Endothelial cell of umbilical vein (primary cell): ENCODE results near the gene NAV2. TPM values are rescaled to one million over a fixed set of nuclear protein-coding genes. Genes with fewer than 3 reads are reported as not detected.

Source experiments
- BruUV-seq: library from RNA; stranded (reverse); fragments of 400-500 nt; replicated peaks from 2 replicates; lab custom pipeline; 2021; lab: Mats Ljungman, UMichigan
- CTCF ChIA-PET: fragments of 300-600, 350-600 bp; sonication (Branson Sonifier 250); formaldehyde crosslinking; loops from one replicate; lab custom pipeline; 2021; ENCODE audit warnings: antibody characterized with exemption, inconsistent platforms; lab: Charles Lee
- POLR2A ChIA-PET: fragments of 300-600, 350-600 bp; sonication (Branson Sonifier 250); formaldehyde crosslinking; loops from one replicate; lab custom pipeline; 2021; ENCODE audit warnings: antibody characterized with exemption, inconsistent platforms; lab: Charles Lee
- DNase-seq: peaks from one replicate; pipeline ENCODE4 v3.0.0-alpha.2; 2011; ENCODE audit warnings: low read depth, low spot score
- FAIRE-seq: peaks from 2 replicates; lab custom pipeline; 2011; peaks lifted over from hg19 to GRCh38; lab: Jason Lieb, UNC
- H2AFZ ChIP-seq: 2 replicates; pipeline ENCODE4 v1.6.0; 2012; ENCODE audit warnings: low read depth, low read length, control low read depth, inconsistent platforms
- H3K27ac ChIP-seq: 2 replicates; pipeline ENCODE4 v1.5.1; 2011; ENCODE audit warnings: low read depth, mild to moderate bottlenecking, control low read depth, low read length, moderate library complexity; ENCODE audit not compliant: insufficient read depth
- H3K27me3 ChIP-seq, 2 experiments: 2 replicates each; pipeline versions ENCODE4 v1.6.0 to v1.6.1; 2011; ENCODE audit warnings: low read length in 2 of 2, mixed read lengths in 1 of 2; ENCODE audit not compliant: control insufficient read depth in 2 of 2, insufficient read depth in 2 of 2
- H3K36me3 ChIP-seq, 2 experiments: 2 replicates in 1 of 2; 3 replicates in 1 of 2; pipeline ENCODE4 v1.5.1; 2011; ENCODE audit warnings: low read length in 2 of 2, mild to moderate bottlenecking in 1 of 2, moderate library complexity in 1 of 2; ENCODE audit not compliant: control insufficient read depth in 2 of 2, insufficient read depth in 2 of 2; ENCODE audit errors: extremely low read depth in 1 of 2
- H3K4me1 ChIP-seq: 3 replicates; pipeline ENCODE4 v1.5.1; 2011; ENCODE audit warnings: mild to moderate bottlenecking, low read length; ENCODE audit not compliant: control insufficient read depth, insufficient read depth; ENCODE audit errors: extremely low read depth
- H3K4me2 ChIP-seq: 2 replicates; pipeline ENCODE4 v1.6.1; 2011; ENCODE audit warnings: low read length, control low read depth, mixed read lengths; ENCODE audit not compliant: insufficient read depth
- H3K4me3 ChIP-seq, 3 experiments: fragments of 200-600 bp in 1 of 3; sonication (generic), shearing (Covaris generic) in 1 of 3; replicated peaks in 1 of 3; 2 replicates each; pipeline ENCODE4 v1.5.1; 2011 to 2016; ENCODE audit warnings: control low read depth in 3 of 3, low read length in 3 of 3, mild to moderate bottlenecking in 2 of 3, inconsistent platforms in 1 of 3, low read depth in 1 of 3, moderate library complexity in 1 of 3; ENCODE audit not compliant: insufficient read depth in 1 of 3
- H3K79me2 ChIP-seq: 2 replicates; pipeline ENCODE4 v1.6.0; 2012; ENCODE audit warnings: low read length, inconsistent platforms; ENCODE audit not compliant: control insufficient read depth, insufficient read depth
- H3K9ac ChIP-seq: replicated peaks from 2 replicates; pipeline ENCODE3; 2011; ENCODE audit warnings: low read length, control low read depth; ENCODE audit not compliant: insufficient read depth; ENCODE audit errors: extremely low read depth
- H3K9me1 ChIP-seq: replicated peaks from 3 replicates; pipeline ENCODE4 v1.6.0; 2011; ENCODE audit warnings: mild to moderate bottlenecking, low read length; ENCODE audit not compliant: control insufficient read depth, insufficient read depth; ENCODE audit errors: extremely low read depth
- H3K9me3 ChIP-seq: replicated peaks from 2 replicates; pipeline ENCODE4 v1.5.1; 2012; ENCODE audit warnings: low read length, inconsistent platforms; ENCODE audit not compliant: control insufficient read depth, insufficient read depth
- H4K20me1 ChIP-seq: replicated peaks from 2 replicates; pipeline ENCODE3; 2011; ENCODE audit warnings: mild to moderate bottlenecking, low read length; ENCODE audit not compliant: control insufficient read depth, insufficient read depth; ENCODE audit errors: extremely low read depth
- EZH2 ChIP-seq: IDR thresholded peaks from 2 replicates; pipeline ENCODE4 v1.6.1; 2012; ENCODE audit warnings: borderline replicate concordance, low read depth, mild to moderate bottlenecking, moderate library complexity, low read length, inconsistent platforms; ENCODE audit not compliant: severe bottlenecking
- FOS ChIP-seq: IDR thresholded peaks from 2 replicates; pipeline ENCODE4 v1.6.1; 2011; ENCODE audit warnings: mild to moderate bottlenecking, low read length, moderate library complexity, borderline replicate concordance; ENCODE audit not compliant: insufficient read depth
- GATA2 ChIP-seq: IDR thresholded peaks from 2 replicates; pipeline ENCODE4 v1.7.0; 2011; ENCODE audit warnings: low read depth, mild to moderate bottlenecking, moderate library complexity, mixed read lengths, low read length; ENCODE audit not compliant: insufficient read length, insufficient read depth
- JUN ChIP-seq: IDR thresholded peaks from 2 replicates; pipeline ENCODE4 v1.6.1; 2011; ENCODE audit warnings: borderline replicate concordance, low read depth; ENCODE audit not compliant: insufficient read length, insufficient read depth
- MYC ChIP-seq: IDR thresholded peaks from one replicate; pipeline ENCODE4 v1.6.1; 2011; ENCODE audit warnings: mild to moderate bottlenecking, low read depth, low read length
- POLR2A ChIP-seq: IDR thresholded peaks from 2 replicates; pipeline ENCODE4 v1.6.1; 2012; ENCODE audit warnings: low read depth, mild to moderate bottlenecking, control low read depth, low read length
- POLR2AphosphoS5 ChIP-seq: IDR thresholded peaks from 2 replicates; pipeline ENCODE4 v1.6.1; 2012; ENCODE audit warnings: low read depth, mild to moderate bottlenecking, control low read depth, low read length, moderate library complexity; ENCODE audit not compliant: insufficient read depth
- dilution Hi-C: fragments of 300-500 bp; cut with MboI; formaldehyde crosslinking; loops from one replicate; pipeline ENCODE4 v1.15.0; 2019; ENCODE audit warnings: low sequenced_read_pairs; ENCODE audit not compliant: extremely low pct_ligation_motif_present
- intact Hi-C: fragments of 100-400 bp; cut with micrococcal nuclease; formaldehyde crosslinking; loops from one replicate; pipeline ENCODE4 v1.10.0; 2022
- polyA plus RNA-seq, 4 experiments: library from polyadenylated mRNA; depleted of rRNA in 3 of 4; stranded (reverse) in 3 of 4; unstranded in 1 of 4; fragments of >200 nt; gene quantifications; 2 replicates each; pipeline versions ENCODE4 v1.2.1 to v1.2.3, GENCODE V29; 2011 to 2012; ENCODE audit warnings: missing spikeins in 1 of 4
- total RNA-seq: library from RNA; stranded (reverse); gene quantifications from 2 replicates; pipeline ENCODE4 v1.2.3, GENCODE V29; 2021
- TF ChIP-seq, protein P1 (sequence below), 2 donors: IDR thresholded peaks; 1 replicate in 1 of 2; 2 replicates in 1 of 2; pipeline ENCODE4 v1.5.1; 2011; ENCODE audit warnings: low read length in 2 of 2, mild to moderate bottlenecking in 2 of 2, moderate library complexity in 2 of 2, control low read depth in 1 of 2, inconsistent platforms in 1 of 2, low read depth in 1 of 2; ENCODE audit not compliant: insufficient read depth in 1 of 2; ENCODE audit errors: extremely low read depth in 1 of 2
- TF ChIP-seq, protein P2 (sequence below): IDR thresholded peaks from 2 replicates; pipeline ENCODE4 v1.6.1; 2011; ENCODE audit not compliant: insufficient read depth, insufficient read length

Gene NAV2
- total and polyA plus RNA-seq, 2 donors (not counting 3 experiments of a cell fraction or from before 2014, with no cell fraction given), result 10.9 to 68.0 TPM

- no peak for DNase-seq
- no peaks in the 10 kb centered on the region for H4K20me1 ChIP-seq
- CTCF ChIA-PET, result no interaction called here
- dilution Hi-C loops, result no loop called here
- TF ChIP-seq EZH2, result no peak
- no peak for TF ChIP-seq POLR2AphosphoS5
- no peak for TF ChIP-seq POLR2A
- no peak for TF ChIP-seq FOS
- TF ChIP-seq GATA2, result no peak
- TF ChIP-seq, protein P1, sequence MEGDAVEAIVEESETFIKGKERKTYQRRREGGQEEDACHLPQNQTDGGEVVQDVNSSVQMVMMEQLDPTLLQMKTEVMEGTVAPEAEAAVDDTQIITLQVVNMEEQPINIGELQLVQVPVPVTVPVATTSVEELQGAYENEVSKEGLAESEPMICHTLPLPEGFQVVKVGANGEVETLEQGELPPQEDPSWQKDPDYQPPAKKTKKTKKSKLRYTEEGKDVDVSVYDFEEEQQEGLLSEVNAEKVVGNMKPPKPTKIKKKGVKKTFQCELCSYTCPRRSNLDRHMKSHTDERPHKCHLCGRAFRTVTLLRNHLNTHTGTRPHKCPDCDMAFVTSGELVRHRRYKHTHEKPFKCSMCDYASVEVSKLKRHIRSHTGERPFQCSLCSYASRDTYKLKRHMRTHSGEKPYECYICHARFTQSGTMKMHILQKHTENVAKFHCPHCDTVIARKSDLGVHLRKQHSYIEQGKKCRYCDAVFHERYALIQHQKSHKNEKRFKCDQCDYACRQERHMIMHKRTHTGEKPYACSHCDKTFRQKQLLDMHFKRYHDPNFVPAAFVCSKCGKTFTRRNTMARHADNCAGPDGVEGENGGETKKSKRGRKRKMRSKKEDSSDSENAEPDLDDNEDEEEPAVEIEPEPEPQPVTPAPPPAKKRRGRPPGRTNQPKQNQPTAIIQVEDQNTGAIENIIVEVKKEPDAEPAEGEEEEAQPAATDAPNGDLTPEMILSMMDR (IDR thresholded peaks at IDR 0.05; ENCODE audit: extremely low read depth in 1 of 2, insufficient read depth in 1 of 2, low read depth in 1 of 2, low read length in 2 of 2), result no peak
- TF ChIP-seq, protein P2, sequence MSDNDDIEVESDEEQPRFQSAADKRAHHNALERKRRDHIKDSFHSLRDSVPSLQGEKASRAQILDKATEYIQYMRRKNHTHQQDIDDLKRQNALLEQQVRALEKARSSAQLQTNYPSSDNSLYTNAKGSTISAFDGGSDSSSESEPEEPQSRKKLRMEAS, result no peak
- TF ChIP-seq MYC, result no peak
- no peak for TF ChIP-seq JUN
- no peak overlapping the region for H3K27ac ChIP-seq
- peaks cover 0 to 3% of the 10 kb centered on the region in 2 experiments for H3K36me3 ChIP-seq
- H3K27me3 ChIP-seq, result no peaks in the 10 kb centered on the region
- no peak overlapping the region for H3K9ac ChIP-seq
- no peak for FAIRE-seq
- no peaks in the 10 kb centered on the region for H3K4me1 ChIP-seq
- no peaks in the 10 kb centered on the region for H3K9me3 ChIP-seq
- no TSS peak for BruUV-seq
- POLR2A ChIA-PET, result no interaction called here
- H3K9me1 ChIP-seq, result no peaks in the 10 kb centered on the region
- no peak overlapping the region for H3K4me2 ChIP-seq
- H3K4me3 ChIP-seq, result no peak overlapping the region
- H2AFZ ChIP-seq, result no peak overlapping the region
- intact Hi-C loops, result no loop called here
- peaks cover 2% of the 10 kb centered on the region for H3K79me2 ChIP-seq
Measured at GRCh38 chr11:19966441-19966840, 253.8 kb downstream of the NAV2 start.
